22Rv1 (cell line): ENCODE results near the gene COL12A1.

Experiments
- H3K27ac ChIP-seq: fragments of 450-650 bp; 2 replicates; pipeline ENCODE4 v1.5.1; 2017
- ZFX ChIP-seq: fragments of 450-650 bp; IDR thresholded peaks from 2 replicates; pipeline ENCODE4 v1.6.1; 2017; ENCODE audit warnings: antibody characterized with exemption, borderline replicate concordance
- TF ChIP-seq, protein P1 (sequence below): fragments of 450-650 bp; IDR thresholded peaks from 2 replicates; pipeline ENCODE4 v1.5.1; 2017; ENCODE audit warnings: mild to moderate bottlenecking

COL12A1 gene

DNA sequence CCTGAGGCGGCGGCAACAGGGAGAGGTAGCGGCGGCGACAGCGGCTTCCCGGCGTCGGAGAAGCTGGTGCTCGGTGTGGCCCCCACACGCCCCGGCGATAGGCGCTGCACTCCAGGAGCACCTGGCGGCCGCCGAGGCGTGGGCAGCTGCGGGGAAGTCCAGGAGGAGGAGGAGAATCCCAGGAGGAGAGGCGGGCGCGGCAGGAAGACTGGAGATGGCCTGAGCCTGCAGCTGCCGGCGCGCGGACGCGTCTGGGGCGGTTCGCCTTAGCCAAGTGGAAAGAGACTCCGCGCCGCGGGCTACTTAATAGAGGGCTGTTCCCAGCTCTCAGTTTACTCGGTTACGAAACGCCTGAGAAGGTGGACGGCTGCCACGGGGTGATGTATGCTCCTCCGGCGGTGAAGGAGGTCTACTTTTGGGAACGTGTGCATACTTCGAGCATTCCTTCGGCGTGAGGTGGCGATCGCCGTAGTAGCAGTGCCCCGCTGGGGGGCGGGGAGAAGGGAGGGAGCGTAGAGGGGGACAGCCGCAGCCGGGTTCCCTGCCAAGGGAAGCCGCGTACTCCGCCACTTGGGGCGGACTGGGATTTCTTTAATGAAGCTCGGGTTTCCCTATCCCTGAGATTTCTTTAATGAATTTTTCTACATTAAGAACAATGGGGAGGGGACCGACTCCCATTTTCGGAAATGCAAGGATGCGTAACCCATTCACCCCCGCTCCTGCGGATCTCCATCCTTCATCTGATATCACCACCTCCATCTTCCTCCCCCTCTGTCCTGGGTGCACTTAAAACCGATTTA is at the start of gene COL12A1:
Gene COL12A1 (minus strand): TSS at position 278 of the 800 bp plus-strand sequence. CDS start 3,261 bp downstream, outside the sequence.
- H3K27ac ChIP-seq: no peak within 1 kb of the TSS; the same call in 1 of the 2 replicates
- TF ChIP-seq, protein P1, sequence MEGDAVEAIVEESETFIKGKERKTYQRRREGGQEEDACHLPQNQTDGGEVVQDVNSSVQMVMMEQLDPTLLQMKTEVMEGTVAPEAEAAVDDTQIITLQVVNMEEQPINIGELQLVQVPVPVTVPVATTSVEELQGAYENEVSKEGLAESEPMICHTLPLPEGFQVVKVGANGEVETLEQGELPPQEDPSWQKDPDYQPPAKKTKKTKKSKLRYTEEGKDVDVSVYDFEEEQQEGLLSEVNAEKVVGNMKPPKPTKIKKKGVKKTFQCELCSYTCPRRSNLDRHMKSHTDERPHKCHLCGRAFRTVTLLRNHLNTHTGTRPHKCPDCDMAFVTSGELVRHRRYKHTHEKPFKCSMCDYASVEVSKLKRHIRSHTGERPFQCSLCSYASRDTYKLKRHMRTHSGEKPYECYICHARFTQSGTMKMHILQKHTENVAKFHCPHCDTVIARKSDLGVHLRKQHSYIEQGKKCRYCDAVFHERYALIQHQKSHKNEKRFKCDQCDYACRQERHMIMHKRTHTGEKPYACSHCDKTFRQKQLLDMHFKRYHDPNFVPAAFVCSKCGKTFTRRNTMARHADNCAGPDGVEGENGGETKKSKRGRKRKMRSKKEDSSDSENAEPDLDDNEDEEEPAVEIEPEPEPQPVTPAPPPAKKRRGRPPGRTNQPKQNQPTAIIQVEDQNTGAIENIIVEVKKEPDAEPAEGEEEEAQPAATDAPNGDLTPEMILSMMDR: peak; percentile 27; the same call in 1 of the 2 replicates
- TF ChIP-seq ZFX: no peak

DNA sequence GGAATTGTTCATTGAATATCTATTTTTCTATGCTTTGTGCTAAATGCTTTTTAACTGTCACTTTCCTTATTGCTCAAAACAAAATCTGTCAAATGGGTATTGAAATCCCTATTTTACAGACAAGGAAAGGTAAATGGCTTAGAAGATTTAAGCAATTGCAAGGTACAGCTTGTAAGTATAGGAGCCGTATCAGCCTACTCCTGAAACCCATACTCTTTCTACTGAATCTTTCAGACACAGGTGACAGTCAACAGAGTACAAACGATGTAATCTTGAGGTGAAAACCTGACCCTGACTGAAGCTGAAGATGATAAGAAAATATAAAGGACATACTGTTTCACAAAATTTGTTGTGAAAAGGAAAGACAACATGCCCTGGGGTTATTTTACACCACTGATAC is 44.7 kb upstream of the COL12A1 start:
- TF ChIP-seq, protein P1: no peak
- TF ChIP-seq ZFX: no peak
- H3K27ac ChIP-seq: no peak overlapping the region

DNA sequence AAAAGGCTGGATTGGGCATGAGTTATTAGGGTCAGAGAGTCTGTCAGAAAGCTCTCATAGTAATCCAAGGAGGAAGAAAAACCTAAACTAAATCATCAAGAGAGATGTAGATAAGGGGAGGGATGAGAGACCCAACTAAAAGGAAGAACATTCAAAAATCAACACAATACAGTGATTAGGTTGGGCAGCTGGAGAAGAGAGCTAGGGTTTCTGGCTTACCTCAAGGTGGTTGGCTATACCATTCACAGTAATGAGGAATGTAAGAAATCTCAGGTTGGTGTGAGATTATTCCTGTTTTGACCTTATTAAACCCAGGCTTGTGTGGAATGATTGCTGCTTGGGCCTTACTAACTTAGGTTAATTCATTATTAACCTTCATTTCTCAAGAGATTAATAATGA is 44.0 kb upstream of the COL12A1 start:
- TF ChIP-seq, protein P1: no peak
- no peak for TF ChIP-seq ZFX
- no peak overlapping the region for H3K27ac ChIP-seq

DNA sequence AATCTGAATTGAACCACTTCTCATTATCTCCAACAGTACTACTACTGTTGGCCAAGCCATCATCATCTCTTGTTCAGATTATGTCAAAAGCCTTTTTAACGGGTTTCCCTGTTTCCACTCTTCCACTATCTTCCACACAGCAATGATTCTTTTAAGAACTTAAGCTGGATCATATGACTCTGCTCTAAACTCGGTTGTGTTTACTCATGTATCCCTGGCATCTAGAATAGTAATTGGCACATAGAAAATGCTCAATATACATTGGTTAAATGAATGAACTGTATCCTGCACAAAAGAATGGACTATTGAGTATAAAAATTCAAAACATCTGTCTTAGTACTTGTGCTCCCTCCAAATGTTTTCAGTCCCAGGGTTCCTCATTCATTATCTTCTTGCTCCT is 40.5 kb upstream of the COL12A1 start:
- no peak overlapping the region for H3K27ac ChIP-seq
- TF ChIP-seq, protein P1: no peak
- no peak for TF ChIP-seq ZFX

DNA sequence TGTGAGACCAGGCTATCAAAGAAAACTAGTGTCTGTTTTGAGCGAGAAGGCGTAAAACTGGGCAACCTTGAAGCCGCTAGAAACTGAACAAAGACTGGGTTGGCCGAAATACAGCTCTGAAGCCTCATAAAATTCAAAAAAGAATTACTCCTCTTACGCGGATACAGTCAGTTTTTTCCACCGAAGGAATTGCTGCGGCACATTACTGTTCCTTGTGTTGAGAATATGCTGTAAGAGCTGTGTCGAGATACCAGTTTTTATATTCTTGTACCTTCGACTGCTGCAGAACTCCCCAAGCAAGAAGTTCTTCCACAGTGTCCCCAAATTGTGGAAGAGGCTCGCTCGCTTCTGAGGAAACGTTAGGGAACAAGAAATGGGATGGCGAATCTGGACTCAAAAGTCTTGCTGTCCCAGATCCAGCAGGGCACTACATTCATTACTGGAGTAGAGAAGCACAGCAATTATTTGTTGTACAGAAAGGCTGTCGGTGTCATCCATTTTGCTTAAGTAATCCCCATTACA is 38.3 kb upstream of the COL12A1 start:
- peak overlapping the region; percentile 93 for H3K27ac ChIP-seq
- TF ChIP-seq, protein P1: no peak
- no peak for TF ChIP-seq ZFX

DNA sequence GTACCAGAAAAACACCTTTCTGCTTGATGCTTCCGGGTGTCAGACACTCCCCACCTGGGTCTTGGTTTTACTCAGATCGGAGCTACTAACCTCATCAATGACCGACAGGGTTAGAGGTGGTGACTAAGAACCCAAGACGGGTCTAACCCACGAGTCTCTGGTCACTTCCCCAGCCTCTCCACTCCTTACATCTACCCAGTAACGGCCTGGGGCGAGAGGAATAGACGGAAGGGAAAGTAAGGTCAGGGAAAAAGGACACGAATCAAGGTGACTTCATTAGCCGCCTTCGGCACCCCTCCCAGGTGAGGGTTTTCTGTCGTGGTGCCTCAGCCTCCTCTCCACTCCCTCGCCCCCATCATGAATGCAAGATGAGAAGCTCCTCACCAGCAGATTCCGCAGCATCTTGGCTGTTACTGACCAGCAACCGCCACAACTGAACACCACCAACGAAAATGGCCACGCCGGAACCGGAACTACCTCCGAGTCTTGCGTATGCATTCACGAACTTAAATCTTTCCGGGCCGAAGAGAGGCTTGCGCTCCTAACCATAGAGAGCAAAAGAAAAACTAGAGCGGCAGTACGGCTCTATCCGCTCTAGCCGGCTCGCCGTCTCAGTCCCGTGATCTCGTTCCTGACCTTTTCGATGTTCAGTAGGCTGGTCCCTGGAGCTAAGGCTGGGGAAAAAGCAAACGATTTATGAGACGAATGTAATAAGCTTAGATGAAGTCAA is 37.6 kb upstream of the COL12A1 start, which contains the start of gene COX7A2:
Gene COX7A2 (minus strand): TSS at position 469 of the 730 bp plus-strand sequence. CDS start 67 bp downstream, at position 402.
- H3K27ac ChIP-seq: peak within 1 kb of the TSS; percentile 93
- TF ChIP-seq ZFX: no peak
- TF ChIP-seq, protein P1: no peak
